Gastrocnemius medialis (tissue), 4 donors: Measurements from ENCODE around the gene LCE2B.

Experiments used
- CTCF ChIP-seq, 5 experiments: fragments of 450-650 bp in 3 of 5; fragments of 200-600 bp in 2 of 5; sonication (generic) in 2 of 5; IDR thresholded peaks in 4 of 5; conservative IDR thresholded peaks in 1 of 5; 1 replicate in 4 of 5; 2 replicates in 1 of 5; pipeline ENCODE4 v1.5.1; 2016 to 2019; ENCODE audit warnings: antibody characterized with exemption in 5 of 5, mild to moderate bottlenecking in 3 of 5, moderate library complexity in 3 of 5
- POLR2A ChIP-seq, 2 donors: fragments of 450-650 bp; IDR thresholded peaks; one replicate each; pipeline ENCODE4 v1.6.1; 2017; ENCODE audit warnings: antibody characterized with exemption in 2 of 2, mild to moderate bottlenecking in 2 of 2, moderate library complexity in 2 of 2

- TF ChIP-seq CTCF (IDR thresholded peaks at IDR 0.05 in 4 of 5, conservative IDR thresholded peaks at IDR 0.05 in 1 of 5) (no peak), POLR2A (IDR thresholded peaks at IDR 0.05) (no peak)
Measured at GRCh38 chr1:152640351-152640750, 45.6 kb upstream of the LCE2B start.
